Retinal pigment epithelial cell (primary cell): ENCODE results near the gene MPST.

Experiments
- DNase-seq: peaks from one replicate; pipeline ENCODE4 v3.0.0-alpha.2; 2010; ENCODE audit warnings: low read depth
- H3K4me3 ChIP-seq: 2 replicates; pipeline ENCODE4 v1.5.1; 2011; ENCODE audit warnings: mild to moderate bottlenecking, low read length, control low read depth, moderate library complexity
- CTCF ChIP-seq: conservative IDR thresholded peaks from 2 replicates; pipeline ENCODE4 v1.5.1; 2011; ENCODE audit warnings: low read depth, low read length, control low read depth, inconsistent platforms

Gene MPST

GRCh38 chr22:37030560-37031281 is 11.2 kb downstream of the MPST start:
- H3K4me3 ChIP-seq = no peak overlapping the region
- DNase-seq = no peak
- no peak for TF ChIP-seq CTCF

DNA sequence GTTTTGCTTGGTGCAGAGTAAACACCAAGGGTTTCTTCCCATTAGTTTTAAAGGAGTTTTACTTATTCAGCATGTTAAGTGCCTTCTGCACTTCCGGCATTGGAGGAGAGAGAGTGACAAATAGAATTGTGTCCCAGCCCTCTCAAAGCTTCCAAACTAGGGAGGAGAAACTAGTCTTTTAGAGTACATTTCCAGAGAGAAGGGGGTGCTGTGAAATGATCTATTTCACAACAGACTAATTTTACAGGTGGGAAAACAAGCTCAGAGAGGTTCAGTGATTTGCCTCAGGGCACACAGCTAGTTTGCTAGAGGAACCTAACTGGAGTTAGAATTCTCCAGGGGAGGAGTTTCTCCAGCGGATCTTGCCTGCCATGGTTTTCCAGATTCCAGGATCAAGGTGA is 12.6 kb downstream of the MPST start:
- TF ChIP-seq CTCF = no peak
- no peak overlapping the region for H3K4me3 ChIP-seq
- DNase-seq = no peak

GRCh38 chr22:37032535-37033460 is 13.3 kb downstream of the MPST start:
- DNase-seq = no peak
- TF ChIP-seq CTCF = no peak
- no peak overlapping the region for H3K4me3 ChIP-seq

GRCh38 chr22:37033605-37034430 is 14.3 kb downstream of the MPST start:
- TF ChIP-seq CTCF = no peak
- no peak overlapping the region for H3K4me3 ChIP-seq
- no peak for DNase-seq

- DNase-seq = no peak
- no peak for TF ChIP-seq CTCF
- H3K4me3 ChIP-seq = no peak overlapping the region
These were observed 17.3 kb downstream of the MPST start for GRCh38 chr22:37036655-37037377.

DNA sequence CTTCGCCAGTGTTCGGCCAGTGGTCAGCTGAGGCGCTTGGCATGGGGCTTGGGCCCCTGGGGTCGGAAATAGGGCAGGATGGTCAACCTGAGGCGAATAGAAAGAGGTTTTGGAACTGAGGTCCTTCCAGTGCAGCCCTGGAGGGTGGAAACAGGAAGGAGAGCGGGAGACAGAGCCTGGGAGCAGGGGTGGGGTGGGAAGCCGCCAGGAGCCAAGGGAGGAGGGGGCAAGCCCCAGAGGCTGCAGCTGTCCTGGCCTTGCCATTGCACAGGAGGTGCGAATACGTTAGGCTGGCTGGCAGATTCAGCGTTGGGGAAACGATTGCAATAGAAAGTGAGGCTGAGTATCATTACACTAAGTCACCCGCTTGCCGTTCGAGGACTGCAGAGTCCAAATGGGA is 18.1 kb downstream of the MPST start:
- TF ChIP-seq CTCF = no peak
- H3K4me3 ChIP-seq = no peak overlapping the region
- no peak for DNase-seq
